ENCODE measurements around the gene EXOSC10.

- no peak for TF ChIP-seq RFX5 (IDR thresholded peaks at IDR 0.05; ENCODE audit: low read depth, low read length)
- TF ChIP-seq CTCF (conservative IDR thresholded peaks at IDR 0.05; ENCODE audit: low read depth, low read length), result no peak
- TF ChIP-seq POLR2A (IDR thresholded peaks at IDR 0.05; ENCODE audit: low read depth, low read length), result no peak
- TF ChIP-seq USF2 (IDR thresholded peaks at IDR 0.05; ENCODE audit: low read depth, low read length), result no peak
- no peak for TF ChIP-seq SMC3 (IDR thresholded peaks at IDR 0.05; ENCODE audit: low read depth, low read length)
- no peak for TF ChIP-seq MAZ (IDR thresholded peaks at IDR 0.05; ENCODE audit: borderline replicate concordance, low read depth, low read length)
- no peak for TF ChIP-seq CHD1 (IDR thresholded peaks at IDR 0.05; ENCODE audit: low read depth, low read length)
- TF ChIP-seq MAFK (IDR thresholded peaks at IDR 0.05; ENCODE audit: low read depth, low read length), result no peak
- TF ChIP-seq BHLHE40 (IDR thresholded peaks at IDR 0.05; ENCODE audit: low read depth, low read length), result no peak
These were observed 74.1 kb downstream of the EXOSC10 start for GRCh38 chr1:11025618-11026017.

Measured in IMR-90 (cell line).